Activated naive CD8-positive, alpha-beta T cell treated with anti-CD3 and anti-CD28 coated beads, Interleukin-2, amount 10 ng/mL, durations not matched to agents 7 days and 5 days (primary cell): ENCODE measurements around the gene FAM236C. TPM values are rescaled to one million over a fixed set of nuclear protein-coding genes. Genes with fewer than 3 reads are reported as not detected.

Experiments used
- total RNA-seq, 2 experiments: library from RNA; stranded (reverse); gene quantifications; one replicate each; pipeline ENCODE4 v1.2.3, GENCODE V29; 2021

Gene FAM236C
- total RNA-seq, 2 experiments from 2014 or later: not detected

Other genes starting within 250 kb of the FAM236C start
- under 1 TPM; 0.47 to 0.48 TPM for gene PHKA1, start 198.3 kb upstream of the FAM236C start, total RNA-seq
- under 1 TPM; 0.20 to 0.36 TPM for gene DMRTC1B, start 135.7 kb upstream of the FAM236C start, total RNA-seq
- gene FAM236B, start 130.0 kb upstream of the FAM236C start, total RNA-seq: not detected
- gene FAM236D, start 104.4 kb upstream of the FAM236C start, total RNA-seq: not detected
- gene FAM236A, start 25.6 kb downstream of the FAM236C start, total RNA-seq: not detected
- gene DMRTC1, start 31.2 kb downstream of the FAM236C start, total RNA-seq: under 1 TPM; 0.28 to 0.31 TPM
- gene PABPC1L2B, start 90.3 kb downstream of the FAM236C start, total RNA-seq: not detected
- gene PABPC1L2A, start 166.9 kb downstream of the FAM236C start, total RNA-seq: not detected